Fibroblast of upper back skin (primary cell): Measurements from ENCODE around the gene DMWD.

ENCODE experiments used
- DNase-seq: peaks from one replicate; pipeline ENCODE4 v3.0.0-alpha.2; 2013

The DMWD gene

GRCh38 chr19:45792470-45793177 is at the start of gene DMWD:
DMWD (minus strand) TSS chr19:45792845; CDS start chr19:45792756, 89 bp downstream.
- peak; percentile 99 for DNase-seq

GRCh38 chr19:45842198-45842597 is 49.6 kb upstream of the DMWD start:
- no peak for DNase-seq

- DNase-seq = no peak
These were observed 42.3 kb upstream of the DMWD start for GRCh38 chr19:45834970-45835369.

GRCh38 chr19:45828945-45829344 is 36.3 kb upstream of the DMWD start:
- no peak for DNase-seq

- no peak for DNase-seq
These were observed 35.9 kb upstream of the DMWD start for GRCh38 chr19:45828523-45828922.

- DNase-seq = no peak
These were observed 34.9 kb upstream of the DMWD start for GRCh38 chr19:45827459-45828093.

GRCh38 chr19:45826934-45827333 is 34.3 kb upstream of the DMWD start:
- no peak for DNase-seq

- no peak for DNase-seq
These were observed 33.6 kb upstream of the DMWD start for GRCh38 chr19:45825917-45826893.

- no peak for DNase-seq
These were observed 32.6 kb upstream of the DMWD start for GRCh38 chr19:45825263-45825605.

- DNase-seq = no peak
These were observed 32.1 kb upstream of the DMWD start for GRCh38 chr19:45824531-45825262.

- DNase-seq = no peak
These were observed 31.4 kb upstream of the DMWD start for GRCh38 chr19:45824041-45824471.

- DNase-seq = no peak
These were observed 30.5 kb upstream of the DMWD start for GRCh38 chr19:45823182-45823581.

- no peak for DNase-seq
These were observed 30.1 kb upstream of the DMWD start for GRCh38 chr19:45822716-45823115.

GRCh38 chr19:45821570-45821969 is 28.9 kb upstream of the DMWD start:
- no peak for DNase-seq

GRCh38 chr19:45821103-45821521 is 28.5 kb upstream of the DMWD start:
- DNase-seq = no peak

- no peak for DNase-seq
These were observed 27.9 kb upstream of the DMWD start for GRCh38 chr19:45820413-45821102.

- no peak for DNase-seq
These were observed 27.1 kb upstream of the DMWD start for GRCh38 chr19:45819769-45820168.

- DNase-seq = no peak
These were observed 25.2 kb upstream of the DMWD start for GRCh38 chr19:45817725-45818301.

GRCh38 chr19:45817010-45817724 is 24.5 kb upstream of the DMWD start:
- DNase-seq = peak; percentile 93

GRCh38 chr19:45816236-45817009 is 23.8 kb upstream of the DMWD start:
- no peak for DNase-seq
